ENCODE data around the gene ETV7. TPM values are rescaled to one million over a fixed set of nuclear protein-coding genes. Genes with fewer than 3 reads are reported as not detected.
"Not testable (repeated sequence)": the region's sequence is repeated elsewhere in the genome, so short reads cannot be mapped to it uniquely, and the experiment has no call there.

Gene ETV7
- 0.12 TPM for polyA plus RNA-seq (2013, experiment 1 of 2; ENCODE audit: insufficient read length)
- 0.07 TPM for polyA plus RNA-seq (2013, experiment 2 of 2; ENCODE audit: insufficient read length)

- DNase-seq: no peak
Observed at GRCh38 chr6:36387440-36388303, at the start of gene ETV7. ETV7 (minus strand) TSS chr6:36387669; CDS start chr6:36387541, 128 bp downstream.

- DNase-seq: peak; percentile 77
Observed at GRCh38 chr6:36436466-36436865, 49.0 kb upstream of the ETV7 start.

- peak; percentile 80 for DNase-seq
Observed at GRCh38 chr6:36432151-36432671, 44.7 kb upstream of the ETV7 start.

- no peak for DNase-seq
Observed at GRCh38 chr6:36431197-36431596, 43.7 kb upstream of the ETV7 start.

GRCh38 chr6:36430351-36430750 is 42.9 kb upstream of the ETV7 start:
- DNase-seq: peak; percentile 34

- no peak for DNase-seq
Observed at GRCh38 chr6:36428911-36429310, 41.4 kb upstream of the ETV7 start.

GRCh38 chr6:36426622-36427021 is 39.2 kb upstream of the ETV7 start:
- no peak for DNase-seq

GRCh38 chr6:36423101-36423824 is 35.8 kb upstream of the ETV7 start:
- peak; percentile 99 for DNase-seq

GRCh38 chr6:36422714-36423100 is 35.2 kb upstream of the ETV7 start:
- no peak for DNase-seq

- DNase-seq: no peak
Observed at GRCh38 chr6:36419310-36419709, 31.8 kb upstream of the ETV7 start.

- no peak for DNase-seq
Observed at GRCh38 chr6:36418558-36418957, 31.1 kb upstream of the ETV7 start.

- peak; percentile 50 for DNase-seq
Observed at GRCh38 chr6:36414481-36414880, 27.0 kb upstream of the ETV7 start.

GRCh38 chr6:36413489-36414480 is 26.3 kb upstream of the ETV7 start:
- DNase-seq: no peak

- not testable (repeated sequence) for DNase-seq
Observed at GRCh38 chr6:36409718-36410117, 22.2 kb upstream of the ETV7 start.

- no peak for DNase-seq
Observed at GRCh38 chr6:36404164-36404563, 16.7 kb upstream of the ETV7 start.

- no peak for DNase-seq
Observed at GRCh38 chr6:36402481-36402880, 15.0 kb upstream of the ETV7 start.

GRCh38 chr6:36399970-36400369 is 12.5 kb upstream of the ETV7 start:
- no peak for DNase-seq

- DNase-seq: no peak
Observed at GRCh38 chr6:36392621-36393020, 5.2 kb upstream of the ETV7 start.

GRCh38 chr6:36389353-36389752 is 1.9 kb upstream of the ETV7 start:
- no peak for DNase-seq

- peak; percentile 52 for DNase-seq
Observed at GRCh38 chr6:36386495-36387439, 702 bp downstream of the ETV7 start.

GRCh38 chr6:36384095-36384494 is 3.4 kb downstream of the ETV7 start:
- DNase-seq: no peak

Data from fibroblast of skin of abdomen (primary cell).